ENCODE data around the gene BNC2.

GRCh38 chr9:16813838-16814237 lies 56.6 kb downstream of the BNC2 start:
- TF ChIP-seq EZH2 (IDR thresholded peaks at IDR 0.05) (no peak), POLR2AphosphoS5 (IDR thresholded peaks at IDR 0.05; ENCODE audit: borderline replicate concordance, low read depth, low read length) (no peak), FOXP2 (optimal IDR thresholded peaks at IDR 0.05; ENCODE audit: control extremely low read depth, extremely low read length, insufficient read depth) (no peak)
